WTC11 (cell line): ENCODE measurements around the gene ASIP.

ENCODE experiments used
- ATF1 ChIP-seq: sonication (generic); formaldehyde crosslinking; IDR thresholded peaks from 2 replicates; pipeline ENCODE4 v1.8.1; 2023; ENCODE audit warnings: mild to moderate bottlenecking, moderate library complexity, missing genetic modification reagents
- CTCF ChIP-seq: fragments of 200-600 bp; IDR thresholded peaks from 2 replicates; pipeline ENCODE4 v1.8.0; 2022; ENCODE audit warnings: antibody characterized with exemption
- ELF4 ChIP-seq: sonication (generic); formaldehyde crosslinking; IDR thresholded peaks from 2 replicates; pipeline ENCODE4 v1.8.1; 2022; ENCODE audit warnings: low read depth, mild to moderate bottlenecking, moderate library complexity, missing genetic modification reagents
- ETV6 ChIP-seq: sonication (generic); formaldehyde crosslinking; IDR thresholded peaks from 2 replicates; pipeline ENCODE4 v1.8.1; 2022; ENCODE audit warnings: mild to moderate bottlenecking, missing genetic modification reagents
- NR2C2 ChIP-seq: sonication (generic); formaldehyde crosslinking; IDR thresholded peaks from 2 replicates; pipeline ENCODE4 v1.8.0; 2022; ENCODE audit warnings: mild to moderate bottlenecking, missing genetic modification reagents
- RELA ChIP-seq: sonication (generic); formaldehyde crosslinking; IDR thresholded peaks from 2 replicates; pipeline ENCODE4 v1.8.1; 2022; ENCODE audit warnings: missing genetic modification reagents, mild to moderate bottlenecking, borderline replicate concordance
- SP1 ChIP-seq: sonication (generic); formaldehyde crosslinking; conservative IDR thresholded peaks from 2 replicates; pipeline ENCODE4 v1.8.1; 2022; ENCODE audit warnings: missing genetic modification reagents
- ZNF671 ChIP-seq: fragments of 250-450 bp; sonication (Bioruptor Pico); IDR thresholded peaks from 2 replicates; pipeline ENCODE4 v1.8.0; 2021; ENCODE audit warnings: mild to moderate bottlenecking
- TF ChIP-seq, protein P1 (sequence below): fragments of 250-450 bp; sonication (Bioruptor Pico); conservative IDR thresholded peaks from 2 replicates; pipeline ENCODE4 v1.9.0; 2021; ENCODE audit warnings: mild to moderate bottlenecking
- TF ChIP-seq, protein P2 (sequence below): sonication (generic); formaldehyde crosslinking; IDR thresholded peaks from 2 replicates; pipeline ENCODE4 v1.8.0; 2022; ENCODE audit warnings: mild to moderate bottlenecking, missing genetic modification reagents
- TF ChIP-seq, protein P3 (sequence below): sonication (generic); formaldehyde crosslinking; IDR thresholded peaks from 2 replicates; pipeline ENCODE4 v1.8.1; 2022; ENCODE audit warnings: low read depth, missing genetic modification reagents, borderline replicate concordance

DNA sequence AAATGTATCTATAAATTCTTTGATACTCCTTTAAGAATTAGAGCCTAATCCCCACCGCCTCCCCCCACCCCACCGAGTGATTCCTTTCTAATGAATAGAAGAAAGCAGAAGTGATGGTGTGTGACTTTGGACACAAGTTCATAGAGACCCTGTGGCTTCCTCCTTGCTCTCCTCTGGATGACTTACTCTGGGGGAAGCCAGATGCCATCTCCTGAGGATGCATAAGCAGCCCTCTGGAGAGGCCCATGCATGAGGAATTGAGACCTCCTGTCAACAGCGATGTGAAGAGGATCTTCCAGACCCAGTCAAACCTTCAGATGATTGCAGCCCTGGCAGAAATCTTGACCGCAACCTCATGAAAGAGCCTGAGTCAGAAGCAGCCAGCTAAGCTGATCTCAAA is 40.8 kb downstream of the ASIP start:
- no peak for TF ChIP-seq NR2C2 (CRISPR knock-in tag)
- no peak for TF ChIP-seq ELF4
- TF ChIP-seq ZNF671, result no peak
- no peak for TF ChIP-seq ATF1 (CRISPR knock-in tag)
- TF ChIP-seq, protein P1, sequence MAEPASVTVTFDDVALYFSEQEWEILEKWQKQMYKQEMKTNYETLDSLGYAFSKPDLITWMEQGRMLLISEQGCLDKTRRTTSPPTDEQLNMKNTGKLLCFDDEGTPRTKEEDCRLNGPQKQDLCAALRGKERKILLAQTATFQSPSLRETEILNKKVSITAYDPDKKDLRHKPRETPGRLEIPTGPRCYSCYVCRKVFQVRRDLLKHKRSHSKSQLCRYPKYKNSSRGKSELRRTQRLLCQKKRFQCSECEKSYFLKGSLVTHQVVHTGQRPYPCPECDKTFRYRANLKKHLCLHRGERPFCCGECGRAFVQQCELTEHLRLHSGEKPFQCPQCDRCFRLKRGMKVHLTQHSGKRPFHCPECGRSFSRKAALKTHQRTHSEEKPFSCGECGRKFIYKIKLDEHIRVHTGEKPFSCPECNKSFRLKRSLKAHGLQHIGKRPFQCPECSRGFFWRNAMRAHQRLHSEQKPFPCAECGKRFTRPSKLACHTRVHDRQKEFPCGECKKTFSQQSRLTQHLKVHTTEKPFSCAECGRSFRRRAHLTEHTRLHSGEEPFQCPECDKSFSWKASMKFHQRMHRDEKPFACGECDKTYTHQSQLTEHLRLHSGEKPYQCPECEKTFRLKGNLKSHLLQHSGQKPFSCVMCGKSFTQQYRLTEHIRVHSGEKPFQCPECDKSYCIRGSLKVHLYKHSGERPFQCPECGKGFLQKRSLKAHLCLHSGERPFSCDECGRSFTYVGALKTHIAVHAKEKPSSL (CRISPR knock-in tag), result no peak
- TF ChIP-seq, protein P2, sequence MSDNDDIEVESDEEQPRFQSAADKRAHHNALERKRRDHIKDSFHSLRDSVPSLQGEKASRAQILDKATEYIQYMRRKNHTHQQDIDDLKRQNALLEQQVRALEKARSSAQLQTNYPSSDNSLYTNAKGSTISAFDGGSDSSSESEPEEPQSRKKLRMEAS (CRISPR knock-in tag), result no peak
- TF ChIP-seq CTCF, result no peak
- no peak for TF ChIP-seq SP1
- TF ChIP-seq RELA (CRISPR knock-in tag), result no peak
- TF ChIP-seq, protein P3, sequence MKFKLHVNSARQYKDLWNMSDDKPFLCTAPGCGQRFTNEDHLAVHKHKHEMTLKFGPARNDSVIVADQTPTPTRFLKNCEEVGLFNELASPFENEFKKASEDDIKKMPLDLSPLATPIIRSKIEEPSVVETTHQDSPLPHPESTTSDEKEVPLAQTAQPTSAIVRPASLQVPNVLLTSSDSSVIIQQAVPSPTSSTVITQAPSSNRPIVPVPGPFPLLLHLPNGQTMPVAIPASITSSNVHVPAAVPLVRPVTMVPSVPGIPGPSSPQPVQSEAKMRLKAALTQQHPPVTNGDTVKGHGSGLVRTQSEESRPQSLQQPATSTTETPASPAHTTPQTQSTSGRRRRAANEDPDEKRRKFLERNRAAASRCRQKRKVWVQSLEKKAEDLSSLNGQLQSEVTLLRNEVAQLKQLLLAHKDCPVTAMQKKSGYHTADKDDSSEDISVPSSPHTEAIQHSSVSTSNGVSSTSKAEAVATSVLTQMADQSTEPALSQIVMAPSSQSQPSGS (CRISPR knock-in tag), result no peak
- TF ChIP-seq ETV6 (CRISPR knock-in tag), result no peak
